Measurements from ENCODE around the gene PTPRH.

DNA sequence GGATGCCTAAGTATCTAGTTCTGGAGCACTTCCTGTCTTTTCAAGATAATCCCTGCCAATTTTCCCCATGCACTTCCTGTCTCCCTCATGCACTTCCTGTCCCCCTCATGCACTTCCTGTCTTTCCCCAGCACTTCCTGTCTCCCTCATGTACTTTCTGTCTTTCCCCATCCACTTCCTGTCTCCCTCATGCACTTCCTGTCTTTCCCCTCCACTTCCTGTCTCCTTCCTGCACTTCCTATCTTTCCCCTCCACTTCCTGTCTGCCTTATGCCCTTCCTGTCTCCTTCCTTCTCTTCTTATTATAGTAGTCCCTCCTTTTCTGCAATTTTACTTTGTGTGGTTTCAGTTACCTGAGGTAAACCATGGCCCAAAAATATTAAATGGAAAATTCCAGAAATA lies 57.3 kb downstream of the PTPRH start:
- TF ChIP-seq POLR2A (IDR thresholded peaks at IDR 0.05; ENCODE audit: low read length), result no peak
- TF ChIP-seq GATA1 (IDR thresholded peaks at IDR 0.05; ENCODE audit: low read depth, low read length), result no peak
